ENCODE results near the gene TES. TPM values are rescaled to one million over a fixed set of nuclear protein-coding genes. Genes with fewer than 3 reads are reported as not detected.
"Not testable (repeated sequence)": the region's sequence is repeated elsewhere in the genome, so short reads cannot be mapped to it uniquely, and the experiment has no call there.

Gene TES
- total RNA-seq, 2 experiments from 2014 or later = 74.0 to 76.4 TPM

DNA sequence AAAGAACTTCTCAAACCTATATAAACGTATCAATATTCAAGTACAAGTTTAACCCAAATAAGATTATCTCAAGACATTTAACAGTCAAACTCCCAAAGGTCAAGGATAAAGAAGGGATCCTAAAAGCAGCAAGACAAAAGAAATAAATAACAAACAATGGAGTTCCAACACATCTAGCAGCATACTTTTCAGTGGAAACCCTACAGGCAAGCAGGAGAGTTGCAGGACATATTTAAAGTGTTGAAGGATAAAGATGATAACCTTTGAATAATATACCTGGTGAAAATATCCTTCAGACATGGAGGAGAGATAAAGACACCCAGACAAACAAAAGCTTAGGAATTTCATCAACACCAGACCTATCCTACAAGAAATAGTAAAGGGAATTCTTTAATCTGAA is 82.8 kb downstream of the TES start:
- Mint-ChIP-seq H3K4me3 (no peak overlapping the region), H3K9me3 (peaks cover 3% of the 10 kb centered on the region), H3K4me1 (ENCODE audit: low read depth) (no peaks in the 10 kb centered on the region), H3K36me3 (ENCODE audit: low read depth) (no peaks in the 10 kb centered on the region), H3K27ac (no peak overlapping the region), H3K27me3 (ENCODE audit: low read depth) (peaks cover 17% of the 10 kb centered on the region)
- intact Hi-C loops (cut with micrococcal nuclease) = no loop called here
- CTCF ChIA-PET = no interaction called here
- DNase-seq = no peak

- Mint-ChIP-seq H3K4me3 (no peak overlapping the region), H3K4me1 (ENCODE audit: low read depth) (no peaks in the 10 kb centered on the region), H3K27me3 (ENCODE audit: low read depth) (peaks cover 17% of the 10 kb centered on the region), H3K9me3 (peaks cover 3% of the 10 kb centered on the region), H3K36me3 (ENCODE audit: low read depth) (no peaks in the 10 kb centered on the region), H3K27ac (no peak overlapping the region)
- no peak for DNase-seq
- CTCF ChIA-PET = no interaction called here
- intact Hi-C loops (cut with micrococcal nuclease) = no loop called here
These were observed 83.3 kb downstream of the TES start for GRCh38 chr7:116293633-116294032.

GRCh38 chr7:116295903-116296302 is 85.6 kb downstream of the TES start:
- CTCF ChIA-PET, DNase-seq: not testable (repeated sequence)

GRCh38 chr7:116298055-116298454 is 87.7 kb downstream of the TES start:
- CTCF ChIA-PET = no interaction called here
- intact Hi-C loops (cut with micrococcal nuclease) = no loop called here

More at GRCh38 chr7:116295903-116296302, 85.6 kb downstream of the TES start:
- not testable (repeated sequence) for H3K36me3 Mint-ChIP-seq (ENCODE audit: low read depth); H3K27ac Mint-ChIP-seq; H3K4me1 Mint-ChIP-seq (ENCODE audit: low read depth); H3K4me3 Mint-ChIP-seq; H3K9me3 Mint-ChIP-seq
- intact Hi-C loops (cut with micrococcal nuclease) = loop anchor here (2.0 kb wide), 1 partner anchor 23 kb away; no protein-coding TSS in a partner anchor
- H3K27me3 Mint-ChIP-seq (ENCODE audit: low read depth) = peaks cover 17% of the 10 kb centered on the region

DNA sequence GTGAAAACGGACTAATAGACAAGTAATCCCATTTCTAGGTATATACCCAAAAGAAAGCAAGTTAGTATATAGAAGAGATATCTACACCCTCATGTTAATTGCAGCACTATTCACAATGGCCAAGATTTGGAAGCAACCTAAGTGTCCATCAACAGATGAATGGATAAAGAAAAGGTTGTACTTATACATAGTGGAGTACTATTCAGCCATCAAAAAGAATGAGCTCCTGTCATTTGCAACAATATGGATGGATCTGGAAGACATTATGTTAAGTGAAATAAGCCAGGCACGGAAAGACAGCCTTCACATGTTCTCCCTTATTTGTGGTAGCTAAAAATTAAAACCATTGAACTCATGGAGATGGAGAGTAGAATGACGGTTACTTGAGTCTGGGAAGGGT is 88.2 kb downstream of the TES start:
- no peak overlapping the region for H3K27ac Mint-ChIP-seq
- H3K27me3 Mint-ChIP-seq (ENCODE audit: low read depth) = peaks cover 13% of the 10 kb centered on the region
- no peaks in the 10 kb centered on the region for H3K9me3 Mint-ChIP-seq
- intact Hi-C loops (cut with micrococcal nuclease) = no loop called here
- H3K4me3 Mint-ChIP-seq = no peak overlapping the region
- CTCF ChIA-PET = no interaction called here
- no peak for DNase-seq
- no peaks in the 10 kb centered on the region for H3K36me3 Mint-ChIP-seq (ENCODE audit: low read depth)
- H3K4me1 Mint-ChIP-seq (ENCODE audit: low read depth) = no peaks in the 10 kb centered on the region

More at GRCh38 chr7:116298055-116298454, 87.7 kb downstream of the TES start:
- Mint-ChIP-seq H3K36me3 (ENCODE audit: low read depth) (no peaks in the 10 kb centered on the region), H3K27ac (no peak overlapping the region), H3K4me1 (ENCODE audit: low read depth) (no peaks in the 10 kb centered on the region), H3K9me3 (no peaks in the 10 kb centered on the region), H3K4me3 (no peak overlapping the region), H3K27me3 (ENCODE audit: low read depth) (peaks cover 15% of the 10 kb centered on the region)
- DNase-seq = no peak

DNA sequence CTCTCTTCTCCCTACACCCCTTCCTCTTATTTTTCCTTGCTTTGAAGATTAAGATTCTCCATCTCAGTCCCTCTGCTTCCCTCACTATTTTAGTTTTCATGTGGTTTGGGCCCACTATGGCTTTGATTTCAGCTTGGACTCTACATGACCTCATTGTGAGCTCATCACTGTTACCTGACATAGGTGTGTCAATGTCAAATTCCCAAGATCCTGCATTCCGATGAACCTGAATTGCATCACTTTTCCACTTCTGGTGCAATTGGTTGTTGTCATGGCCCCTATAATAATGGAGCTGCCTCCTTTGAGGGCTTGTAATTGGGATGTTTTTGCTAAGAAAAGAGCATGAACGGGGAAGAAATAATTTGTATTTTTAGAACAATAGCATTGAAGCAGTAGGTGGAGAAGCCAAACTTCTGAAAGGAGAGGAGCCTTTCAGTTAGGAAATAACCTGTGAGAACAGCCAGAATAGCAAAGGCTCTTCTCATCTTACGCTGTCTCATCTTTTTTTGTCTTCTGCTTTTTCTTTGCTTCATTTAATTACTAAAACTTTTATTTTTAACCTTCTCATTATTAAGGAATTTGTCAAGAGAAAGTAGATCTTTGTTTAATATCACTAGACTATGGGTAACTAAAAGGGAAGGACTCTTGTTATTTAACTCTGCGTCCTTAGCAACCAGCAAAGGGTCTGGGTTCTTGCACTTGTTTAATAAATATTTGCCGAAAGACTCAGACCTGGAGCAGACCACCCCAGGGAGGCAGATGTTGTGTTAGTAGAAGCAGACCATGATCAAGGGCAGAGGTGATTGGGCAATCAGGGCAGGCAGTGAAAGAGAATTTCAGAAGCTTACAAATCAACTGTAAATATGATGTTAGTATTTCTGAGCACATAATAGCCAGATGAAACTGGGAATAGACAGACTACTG is 95.4 kb downstream of the TES start:
- CTCF ChIA-PET = no interaction called here
- no peak overlapping the region for H3K4me3 Mint-ChIP-seq

GRCh38 chr7:116306409-116307048 is 96.2 kb downstream of the TES start:
- Mint-ChIP-seq H3K27ac (no peak overlapping the region), H3K9me3 (no peaks in the 10 kb centered on the region), H3K27me3 (ENCODE audit: low read depth) (peaks cover 9% of the 10 kb centered on the region), H3K36me3 (ENCODE audit: low read depth) (no peaks in the 10 kb centered on the region), H3K4me1 (ENCODE audit: low read depth) (no peaks in the 10 kb centered on the region), H3K4me3 (no peak overlapping the region)
- no peak for DNase-seq
- intact Hi-C loops (cut with micrococcal nuclease) = no loop called here
- CTCF ChIA-PET = no interaction called here

More for the DNA sequence above, 95.4 kb downstream of the TES start:
- Mint-ChIP-seq H3K27me3 (ENCODE audit: low read depth) (peaks cover 9% of the 10 kb centered on the region), H3K36me3 (ENCODE audit: low read depth) (no peaks in the 10 kb centered on the region), H3K9me3 (no peaks in the 10 kb centered on the region), H3K4me1 (ENCODE audit: low read depth) (no peaks in the 10 kb centered on the region), H3K27ac (no peak overlapping the region)
- DNase-seq = no peak
- intact Hi-C loops (cut with micrococcal nuclease) = no loop called here

- Mint-ChIP-seq H3K9me3 (no peaks in the 10 kb centered on the region), H3K27me3 (ENCODE audit: low read depth) (peaks cover 6% of the 10 kb centered on the region)
These were observed 96.9 kb downstream of the TES start for GRCh38 chr7:116307253-116307652.

More at GRCh38 chr7:116307253-116307652, 96.9 kb downstream of the TES start:
- Mint-ChIP-seq H3K27ac (no peak overlapping the region), H3K4me3 (no peak overlapping the region), H3K36me3 (ENCODE audit: low read depth) (no peaks in the 10 kb centered on the region), H3K4me1 (ENCODE audit: low read depth) (no peaks in the 10 kb centered on the region)
- DNase-seq = no peak
- intact Hi-C loops (cut with micrococcal nuclease) = no loop called here
- CTCF ChIA-PET = no interaction called here

Other genes starting within 250 kb of the TES start
- not detected for gene TFEC, start 179.8 kb upstream of the TES start, total RNA-seq

All from activated naive CD4-positive, alpha-beta T cell treated with anti-CD3 and anti-CD28 coated beads for 36 hours (primary cell).